SK-N-MC (cell line): ENCODE measurements around the gene PDZRN4.

ENCODE experiments used
- DNase-seq: peaks from one replicate; pipeline ENCODE4 v3.0.0-alpha.2; 2011; ENCODE audit warnings: low read depth, low spot score
- H3K27ac ChIP-seq: fragments of 200-600 bp; sonication (generic); 2 replicates; pipeline ENCODE4 v1.5.1; 2016; ENCODE audit warnings: mixed run types
- H3K36me3 ChIP-seq: fragments of 200-600 bp; sonication (generic); 2 replicates; pipeline ENCODE4 v1.6.1; 2017; ENCODE audit warnings: antibody characterized with exemption, low read length, mixed read lengths; ENCODE audit not compliant: insufficient read depth
- H3K4me3 ChIP-seq: fragments of 200-600 bp; sonication (generic); 2 replicates; pipeline ENCODE4 v1.5.1; 2016
- H3K9ac ChIP-seq: fragments of 200-600 bp; sonication (generic); 2 replicates; pipeline ENCODE4 v1.8.0; 2017; ENCODE audit warnings: mixed run types, mixed read lengths; ENCODE audit not compliant: insufficient read length
- H3K9me3 ChIP-seq: fragments of 200-600 bp; sonication (generic); 2 replicates; pipeline ENCODE4 v1.6.1; 2017; ENCODE audit warnings: low read depth, mild to moderate bottlenecking, antibody characterized with exemption, low read length, moderate library complexity, mixed read lengths
- EZH2 ChIP-seq: fragments of 200-600 bp; sonication (generic); IDR thresholded peaks from one replicate; pipeline ENCODE4 v1.6.1; 2017; ENCODE audit warnings: antibody characterized with exemption
- FOXP2 ChIP-seq: optimal IDR thresholded peaks from 2 replicates; pipeline ENCODE3; 2011; ENCODE audit warnings: mild to moderate bottlenecking, moderate library complexity; ENCODE audit not compliant: insufficient read depth; ENCODE audit errors: extremely low read length, control extremely low read depth
- POLR2AphosphoS5 ChIP-seq: IDR thresholded peaks from 2 replicates; pipeline ENCODE4 v1.6.1; 2012; ENCODE audit warnings: mild to moderate bottlenecking, low read depth, low read length, borderline replicate concordance

PDZRN4 gene

DNA sequence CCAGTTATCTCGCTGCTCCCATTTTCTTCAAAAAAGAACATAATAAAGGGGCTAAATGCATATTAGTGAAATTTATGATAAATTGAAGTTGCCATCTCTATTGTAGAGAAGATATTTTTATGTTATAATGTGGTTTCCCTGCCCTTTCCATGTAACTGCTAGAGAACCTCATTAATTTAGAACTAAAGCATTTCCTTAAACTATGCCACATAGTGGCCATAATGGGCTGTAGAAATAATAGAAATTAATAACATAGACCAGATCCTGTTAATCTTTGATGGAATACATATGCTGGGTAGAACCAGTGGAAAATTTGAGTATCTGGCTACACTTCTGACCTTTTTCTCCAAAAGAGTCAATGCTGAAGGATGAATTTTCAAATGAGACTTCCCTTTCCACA lies 376.7 kb downstream of the PDZRN4 start:
- Histone ChIP-seq H3K9me3 (no peaks in the 10 kb centered on the region), H3K4me3 (no peak overlapping the region), H3K27ac (no peak overlapping the region), H3K9ac (no peak overlapping the region), H3K36me3 (no peaks in the 10 kb centered on the region)
- no peak for TF ChIP-seq EZH2
- no peak for TF ChIP-seq FOXP2
- DNase-seq: no peak

DNA sequence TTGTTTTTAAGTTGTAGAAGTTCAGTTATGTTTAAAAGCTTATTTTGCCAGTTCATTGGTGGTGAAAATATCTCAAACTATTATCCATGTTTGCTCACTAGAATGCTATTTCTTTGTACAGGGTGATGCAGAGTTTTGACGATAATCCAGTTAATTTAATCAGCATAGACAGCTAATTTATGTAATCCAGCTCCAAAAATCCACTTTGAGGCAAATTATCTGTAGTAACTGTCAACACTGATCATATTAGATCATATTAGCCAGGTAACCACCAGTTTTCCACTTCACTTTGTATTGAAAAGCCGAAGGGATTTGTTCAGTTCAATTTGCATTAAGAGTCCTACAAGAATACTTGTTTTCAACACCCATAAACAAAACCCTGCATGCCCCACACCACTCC lies 378.6 kb downstream of the PDZRN4 start:
- no peak for DNase-seq
- Histone ChIP-seq H3K9me3 (no peaks in the 10 kb centered on the region), H3K4me3 (no peak overlapping the region), H3K36me3 (no peaks in the 10 kb centered on the region), H3K9ac (no peak overlapping the region), H3K27ac (no peak overlapping the region)
- no peak for TF ChIP-seq POLR2AphosphoS5

DNA sequence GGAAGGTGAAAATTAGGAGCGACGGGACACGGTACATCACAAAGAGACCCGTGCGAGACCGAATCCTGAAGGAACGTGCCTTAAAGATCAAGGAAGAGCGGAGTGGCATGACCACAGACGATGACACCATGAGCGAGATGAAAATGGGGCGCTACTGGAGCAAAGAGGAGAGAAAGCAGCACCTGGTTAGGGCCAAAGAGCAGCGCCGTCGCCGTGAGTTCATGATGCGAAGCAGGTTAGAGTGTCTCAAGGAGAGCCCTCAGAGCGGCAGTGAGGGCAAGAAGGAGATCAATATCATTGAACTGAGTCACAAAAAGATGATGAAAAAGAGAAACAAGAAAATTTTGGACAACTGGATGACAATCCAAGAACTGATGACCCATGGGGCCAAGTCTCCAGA lies 385.3 kb downstream of the PDZRN4 start:
- Histone ChIP-seq H3K27ac (no peak overlapping the region), H3K9ac (no peak overlapping the region), H3K4me3 (no peak overlapping the region), H3K36me3 (no peaks in the 10 kb centered on the region), H3K9me3 (no peaks in the 10 kb centered on the region)
- DNase-seq: no peak
- TF ChIP-seq FOXP2: no peak
- TF ChIP-seq POLR2AphosphoS5: no peak
- no peak for TF ChIP-seq EZH2

DNA sequence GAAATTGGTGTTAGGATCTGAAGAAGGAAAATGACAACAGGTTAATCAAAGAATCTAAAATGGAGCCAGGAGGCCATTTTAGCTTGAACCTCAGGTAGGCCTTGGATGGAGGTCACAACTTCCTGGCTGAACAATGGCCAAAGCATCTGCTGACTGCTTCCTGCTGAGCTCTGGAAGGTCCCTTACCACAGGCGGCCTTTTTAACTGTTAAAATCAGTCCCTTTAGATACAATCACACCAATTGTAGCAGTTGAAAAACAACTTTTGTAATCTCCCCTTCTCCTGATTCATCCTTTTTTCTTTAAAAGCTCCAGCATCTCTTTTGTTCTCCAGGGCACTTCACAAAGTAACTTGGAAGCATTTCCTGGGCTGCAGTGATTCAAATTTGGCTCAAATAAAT lies 388.8 kb downstream of the PDZRN4 start:
- Histone ChIP-seq H3K4me3 (no peak overlapping the region), H3K9ac (no peak overlapping the region), H3K27ac (no peak overlapping the region), H3K36me3 (no peaks in the 10 kb centered on the region), H3K9me3 (no peaks in the 10 kb centered on the region)
- no peak for TF ChIP-seq EZH2
- no peak for TF ChIP-seq POLR2AphosphoS5
- no peak for TF ChIP-seq FOXP2
- DNase-seq: no peak

DNA sequence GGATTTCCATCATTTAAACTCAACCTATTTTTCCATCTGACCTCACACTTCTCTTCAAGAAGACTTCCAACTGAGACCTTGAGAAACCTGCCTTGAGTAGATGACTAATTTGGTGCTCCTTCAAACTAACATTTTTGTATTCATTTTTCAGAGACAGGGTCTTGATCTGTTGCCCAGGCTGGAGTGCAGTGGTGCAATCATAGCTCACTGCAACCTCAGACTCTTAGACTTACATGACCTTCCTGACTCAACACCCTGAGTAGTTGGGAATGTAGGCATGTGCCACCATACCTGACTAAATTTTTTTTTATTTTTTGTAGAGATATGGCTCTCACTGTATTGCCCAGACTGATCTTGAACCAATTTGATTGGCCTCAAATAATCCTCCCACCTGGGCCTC lies 389.9 kb downstream of the PDZRN4 start:
- no peak overlapping the region for H3K9ac ChIP-seq
- TF ChIP-seq FOXP2: no peak
- no peak for TF ChIP-seq EZH2
- no peak for TF ChIP-seq POLR2AphosphoS5
- no peak for DNase-seq
- H3K36me3 ChIP-seq: no peaks in the 10 kb centered on the region
- H3K9me3 ChIP-seq: no peaks in the 10 kb centered on the region
- H3K27ac ChIP-seq: no peak overlapping the region
- no peak overlapping the region for H3K4me3 ChIP-seq

DNA sequence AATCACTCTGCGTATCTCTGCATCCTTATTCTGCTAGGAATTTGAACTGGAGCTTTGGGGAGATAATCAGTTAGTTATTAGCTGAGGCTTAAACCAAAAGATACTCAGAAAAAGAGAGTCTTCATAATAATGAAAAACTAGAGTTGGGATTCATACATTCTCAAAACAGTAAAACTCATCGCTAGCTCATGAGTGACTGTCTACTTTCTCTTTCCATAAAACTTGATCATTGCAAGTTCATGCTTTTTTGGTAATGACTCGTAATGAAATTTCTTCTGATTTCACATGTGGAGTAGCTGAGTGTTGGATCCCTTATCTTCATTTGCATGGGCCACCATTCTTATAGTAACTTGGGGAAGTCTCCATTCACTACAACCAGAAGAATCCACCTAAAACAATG lies 397.7 kb downstream of the PDZRN4 start:
- no peaks in the 10 kb centered on the region for H3K9me3 ChIP-seq
- no peak for DNase-seq
- H3K36me3 ChIP-seq: no peaks in the 10 kb centered on the region
- H3K9ac ChIP-seq: no peak overlapping the region
- TF ChIP-seq POLR2AphosphoS5: no peak
- TF ChIP-seq FOXP2: no peak
- TF ChIP-seq EZH2: no peak
- no peak overlapping the region for H3K4me3 ChIP-seq
- no peak overlapping the region for H3K27ac ChIP-seq

DNA sequence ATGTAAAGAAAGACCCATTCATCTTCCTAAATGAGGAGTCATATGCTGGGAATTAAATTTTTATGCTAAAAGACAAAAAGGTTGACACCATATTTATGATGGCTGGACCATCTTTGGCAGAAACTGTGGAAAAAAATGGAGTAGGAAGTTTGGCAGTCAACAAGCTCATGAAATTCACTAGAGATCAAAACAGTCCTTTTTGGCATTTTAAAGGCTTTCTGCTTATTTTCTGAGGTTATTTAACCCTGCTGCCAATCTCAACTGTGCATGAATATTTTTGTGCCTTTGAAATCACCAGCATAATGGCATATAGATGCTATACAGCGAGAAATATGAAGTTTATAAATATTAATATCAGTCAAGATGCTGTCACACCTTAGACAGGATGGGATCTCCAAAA lies 399.5 kb downstream of the PDZRN4 start:
- H3K27ac ChIP-seq: no peak overlapping the region
- no peak for DNase-seq

DNA sequence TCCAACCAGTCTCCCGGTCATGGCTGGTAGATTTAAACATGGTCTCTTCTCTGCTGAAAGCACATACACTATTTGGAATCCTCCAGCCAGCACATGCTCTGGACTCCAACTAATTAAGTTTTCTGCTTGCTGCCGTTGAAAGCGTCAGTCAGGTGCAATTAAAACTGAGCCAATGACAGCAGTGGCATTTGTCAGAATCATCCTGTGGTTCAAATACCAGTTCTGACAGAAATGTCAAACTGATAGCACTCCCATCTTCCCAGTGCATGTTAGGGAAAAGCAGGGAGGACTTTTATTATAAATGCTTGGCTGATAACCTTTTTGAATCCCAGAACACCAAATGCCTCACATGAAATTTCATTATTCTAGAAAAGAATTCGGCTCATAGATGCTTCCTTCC lies 401.8 kb downstream of the PDZRN4 start:
- no peaks in the 10 kb centered on the region for H3K9me3 ChIP-seq
- no peaks in the 10 kb centered on the region for H3K36me3 ChIP-seq
- H3K4me3 ChIP-seq: no peak overlapping the region
- no peak for DNase-seq
- TF ChIP-seq POLR2AphosphoS5 (no peak), EZH2 (no peak), FOXP2 (no peak)
- no peak overlapping the region for H3K27ac ChIP-seq
- no peak overlapping the region for H3K9ac ChIP-seq

More for the DNA sequence above, 399.5 kb downstream of the PDZRN4 start:
- Histone ChIP-seq H3K9me3 (no peaks in the 10 kb centered on the region), H3K4me3 (no peak overlapping the region), H3K9ac (no peak overlapping the region), H3K36me3 (no peaks in the 10 kb centered on the region)
- TF ChIP-seq FOXP2: no peak
- TF ChIP-seq POLR2AphosphoS5: no peak
- TF ChIP-seq EZH2: no peak

DNA sequence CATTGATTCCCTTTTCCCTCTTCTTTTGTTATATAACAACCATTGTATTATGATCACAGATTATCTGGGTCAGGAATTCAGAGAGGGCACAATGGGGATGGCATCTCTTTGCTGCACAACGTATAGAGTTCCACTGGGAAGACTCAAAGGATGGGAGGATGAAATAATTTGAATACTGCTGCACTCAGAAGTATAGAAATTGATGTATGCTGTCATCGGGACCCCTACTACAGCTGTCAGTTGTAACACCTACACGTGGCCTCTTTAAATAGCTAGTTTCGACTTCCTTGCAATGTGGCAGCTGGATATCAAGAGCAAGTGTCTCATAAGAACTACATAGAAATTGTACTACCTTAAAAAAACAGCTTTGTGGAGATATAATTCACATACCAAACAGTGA lies 408.1 kb downstream of the PDZRN4 start:
- Histone ChIP-seq H3K9me3 (no peaks in the 10 kb centered on the region), H3K27ac (no peak overlapping the region), H3K4me3 (no peak overlapping the region), H3K9ac (no peak overlapping the region), H3K36me3 (no peaks in the 10 kb centered on the region)
- DNase-seq: no peak
- TF ChIP-seq POLR2AphosphoS5 (no peak), EZH2 (no peak), FOXP2 (no peak)
